HG03095 (cell line): ENCODE data around the gene CCDC198.
A peak's percentile ranks its signal among the peaks of the same experiment; 100 is the strongest.

Experiments used
- ATAC-seq: cut with Tn5 transposase; IDR thresholded peaks from one replicate; pipeline ENCODE4 v1.9.1; 2021; ENCODE audit warnings: moderate library complexity; ENCODE audit not compliant: unreplicated experiment

The CCDC198 gene

GRCh38 chr14:57470909-57471308, 22.7 kb downstream of the CCDC198 start:
- no peak for ATAC-seq

- ATAC-seq, result peak; percentile 83
Measured at GRCh38 chr14:57464008-57464730, 29.5 kb downstream of the CCDC198 start.

- ATAC-seq, result no peak
Measured at GRCh38 chr14:57462551-57462950, 31.1 kb downstream of the CCDC198 start.

- ATAC-seq, result no peak
Measured at GRCh38 chr14:57461777-57462320, 31.8 kb downstream of the CCDC198 start.

- ATAC-seq, result no peak
Measured at GRCh38 chr14:57435923-57436322, 57.7 kb downstream of the CCDC198 start.

- no peak for ATAC-seq
Measured at GRCh38 chr14:57420986-57421385, 72.7 kb downstream of the CCDC198 start.

GRCh38 chr14:57420033-57420432, 73.6 kb downstream of the CCDC198 start:
- ATAC-seq, result no peak
